OCI-M2 (cell line): ENCODE measurements around the gene ARFIP2.
"Not testable (repeated sequence)": the region's sequence is repeated elsewhere in the genome, so short reads cannot be mapped to it uniquely, and the experiment has no call there.

Source experiments
- DNase-seq: peaks from one replicate; lab custom pipeline; 2025; ENCODE audit not compliant: unreplicated experiment; lab: John Stamatoyannopoulos, UW

ARFIP2 gene, protein sequence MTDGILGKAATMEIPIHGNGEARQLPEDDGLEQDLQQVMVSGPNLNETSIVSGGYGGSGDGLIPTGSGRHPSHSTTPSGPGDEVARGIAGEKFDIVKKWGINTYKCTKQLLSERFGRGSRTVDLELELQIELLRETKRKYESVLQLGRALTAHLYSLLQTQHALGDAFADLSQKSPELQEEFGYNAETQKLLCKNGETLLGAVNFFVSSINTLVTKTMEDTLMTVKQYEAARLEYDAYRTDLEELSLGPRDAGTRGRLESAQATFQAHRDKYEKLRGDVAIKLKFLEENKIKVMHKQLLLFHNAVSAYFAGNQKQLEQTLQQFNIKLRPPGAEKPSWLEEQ

DNA sequence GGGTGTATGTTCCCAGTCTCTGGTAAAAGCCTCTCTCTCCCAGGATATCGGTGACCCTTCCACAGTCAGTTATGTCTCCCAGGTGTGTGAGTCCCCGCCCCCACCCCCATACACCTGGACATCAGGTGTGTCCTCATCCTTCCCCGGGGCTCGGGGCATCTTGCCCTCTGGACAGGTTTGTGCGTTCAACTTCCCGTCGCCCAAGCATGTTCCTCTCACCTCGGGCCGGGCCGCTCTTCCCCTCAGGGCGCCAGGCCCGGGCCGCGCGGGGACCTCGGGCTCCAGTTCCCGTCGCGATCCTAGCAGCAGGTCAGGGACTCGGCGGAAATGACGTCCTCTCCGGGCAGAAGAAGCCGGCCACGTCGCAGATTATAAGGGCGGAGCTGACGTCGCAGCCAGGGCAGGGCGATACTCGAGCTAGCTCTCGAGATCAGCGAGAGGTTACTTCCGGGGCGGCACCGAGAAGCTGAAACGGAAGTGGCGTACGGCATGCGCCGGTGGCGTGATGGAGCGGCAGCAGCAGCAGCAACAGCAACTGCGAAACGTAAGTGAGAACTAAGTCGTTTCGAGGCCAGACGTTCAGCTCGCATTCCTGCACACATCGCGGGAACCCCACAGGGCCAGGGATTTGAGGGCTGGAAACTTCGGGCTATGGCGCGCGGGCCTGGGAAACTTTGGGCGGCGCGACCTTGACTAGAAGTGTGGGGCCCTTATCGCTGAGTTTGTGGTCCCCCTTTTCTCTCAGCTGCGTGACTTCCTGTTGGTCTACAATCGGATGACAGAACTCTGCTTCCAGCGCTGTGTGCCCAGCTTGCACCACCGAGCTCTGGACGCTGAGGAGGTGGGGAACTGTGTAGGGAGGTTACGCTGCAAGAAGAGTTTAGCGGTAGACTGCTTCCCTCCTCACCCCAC lies at the start of gene ARFIP2, which contains the start of gene TIMM10B:
TSS of gene ARFIP2 (minus strand) at position 320 of the 912 bp plus-strand sequence. CDS start 910 bp downstream, outside the sequence.
TSS of gene TIMM10B (plus strand) at position 490 of the 912 bp plus-strand sequence. CDS start at position 506, 16 bp downstream.
- peak; percentile 55 for DNase-seq

- no peak for DNase-seq
Observed at GRCh38 chr11:6530848-6531247, 49.7 kb upstream of the ARFIP2 start.

DNA sequence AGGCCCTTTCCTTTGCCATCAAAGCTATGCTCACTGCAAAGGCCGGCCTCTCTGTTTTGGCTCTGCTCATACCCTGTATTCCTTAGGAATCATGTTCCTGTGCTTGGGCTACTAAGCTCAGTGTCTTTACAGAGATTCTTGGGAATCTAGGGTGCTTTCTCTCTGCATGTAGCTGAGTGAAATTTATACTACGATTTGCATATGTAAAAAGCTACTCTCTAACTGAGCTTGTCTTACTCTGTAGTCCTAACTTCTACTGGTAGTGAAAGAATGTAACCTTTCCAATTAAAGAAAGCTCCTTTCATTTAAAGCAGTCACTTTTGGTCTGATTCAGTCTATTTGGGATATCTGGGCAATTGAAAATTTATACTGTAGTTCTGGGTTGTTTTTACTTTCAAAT lies 48.1 kb upstream of the ARFIP2 start:
- DNase-seq = no peak

DNA sequence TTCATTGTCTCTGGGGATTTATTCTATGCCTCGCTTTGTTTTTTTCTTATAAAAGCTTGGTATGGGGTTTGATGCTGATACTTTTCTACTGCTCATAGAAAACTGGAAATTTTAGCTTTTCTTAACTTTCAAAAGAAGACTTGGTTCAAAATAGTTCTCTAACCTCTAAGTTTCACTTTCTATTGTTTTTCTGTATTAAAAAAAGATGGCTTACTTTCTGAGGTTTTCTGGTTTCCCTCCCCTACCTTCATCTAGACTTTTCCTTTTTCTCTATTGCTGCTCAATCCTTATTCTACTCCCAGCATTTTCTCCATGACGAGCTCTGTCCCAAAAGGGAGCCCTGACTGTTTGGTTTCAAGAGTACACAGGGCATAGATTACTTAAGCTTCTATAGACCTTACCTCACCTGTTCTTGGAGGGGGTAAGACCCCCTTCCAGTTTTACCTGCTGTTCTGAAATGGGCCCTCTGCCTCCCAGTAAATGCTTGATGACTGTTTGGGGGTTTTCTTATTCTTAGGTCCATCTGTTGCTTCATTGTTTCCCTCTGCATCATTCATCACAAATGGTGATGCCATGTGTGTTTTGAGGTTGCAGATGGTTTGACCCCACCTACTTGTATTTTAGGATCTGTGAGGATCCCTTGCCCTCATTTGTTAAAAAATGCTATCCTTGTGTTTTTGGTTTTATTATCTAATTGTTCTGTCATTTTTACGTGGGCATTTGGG lies 45.4 kb upstream of the ARFIP2 start:
- DNase-seq = no peak

GRCh38 chr11:6523253-6523652 lies 42.1 kb upstream of the ARFIP2 start:
- DNase-seq = no peak

DNA sequence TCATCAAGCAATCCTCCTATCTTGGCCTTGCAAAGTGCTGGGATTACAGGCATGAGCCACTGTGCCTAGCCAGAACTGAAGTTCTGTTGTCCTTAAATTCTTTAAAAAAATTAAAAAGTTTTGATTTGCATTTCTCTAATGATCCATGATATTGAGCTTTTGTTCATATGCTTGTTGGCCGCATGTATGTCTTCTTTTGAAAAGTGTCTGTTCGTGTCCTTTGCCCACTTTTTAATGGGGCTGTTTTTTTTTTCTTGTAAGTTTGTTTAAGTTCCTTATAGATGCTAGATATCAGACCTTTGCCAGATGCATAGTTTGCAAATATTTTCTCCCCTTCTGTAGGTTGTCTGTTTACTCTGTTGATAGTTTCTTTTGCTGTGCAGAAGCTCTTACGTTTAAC lies 40.8 kb upstream of the ARFIP2 start:
- not testable (repeated sequence) for DNase-seq

DNA sequence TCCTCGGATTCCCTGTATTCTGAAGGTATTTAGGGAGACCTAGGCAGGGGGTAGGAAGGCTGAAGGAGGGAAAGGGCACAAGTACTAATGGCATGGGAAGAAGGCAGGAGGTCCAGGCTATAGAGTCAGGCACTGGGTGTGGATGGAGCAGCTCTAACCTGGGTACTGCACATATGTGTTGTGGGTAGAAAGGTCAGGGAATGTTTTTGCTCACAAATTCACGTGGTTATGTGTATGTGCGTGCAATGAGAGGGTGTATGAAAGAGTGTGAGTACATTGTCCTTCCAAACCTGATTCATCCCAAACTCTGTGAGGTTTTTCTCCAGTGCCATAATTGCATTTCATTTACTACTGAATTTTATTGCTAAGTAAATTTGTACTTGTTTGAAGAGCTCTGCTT lies 39.1 kb upstream of the ARFIP2 start:
- no peak for DNase-seq

DNA sequence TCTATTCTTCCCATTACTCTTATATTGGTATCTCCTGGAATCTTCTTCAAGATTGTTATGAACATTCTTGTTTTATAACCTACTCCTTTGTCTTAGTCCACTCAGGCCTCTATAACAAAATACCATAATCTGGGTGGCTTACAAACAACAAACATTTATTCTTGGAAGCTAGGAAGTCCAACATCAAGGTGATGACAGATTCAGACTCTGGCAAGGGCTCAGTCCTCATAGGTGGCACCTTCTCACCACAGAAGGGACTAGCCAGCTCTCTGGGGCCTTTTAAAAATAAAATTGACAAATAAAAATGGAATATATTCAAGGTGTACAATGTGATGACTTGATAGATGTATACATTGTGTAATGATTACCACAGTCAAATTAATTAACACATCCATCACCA lies 35.7 kb upstream of the ARFIP2 start:
- DNase-seq = no peak

GRCh38 chr11:6505577-6506240 lies 24.6 kb upstream of the ARFIP2 start:
- DNase-seq = no peak

DNA sequence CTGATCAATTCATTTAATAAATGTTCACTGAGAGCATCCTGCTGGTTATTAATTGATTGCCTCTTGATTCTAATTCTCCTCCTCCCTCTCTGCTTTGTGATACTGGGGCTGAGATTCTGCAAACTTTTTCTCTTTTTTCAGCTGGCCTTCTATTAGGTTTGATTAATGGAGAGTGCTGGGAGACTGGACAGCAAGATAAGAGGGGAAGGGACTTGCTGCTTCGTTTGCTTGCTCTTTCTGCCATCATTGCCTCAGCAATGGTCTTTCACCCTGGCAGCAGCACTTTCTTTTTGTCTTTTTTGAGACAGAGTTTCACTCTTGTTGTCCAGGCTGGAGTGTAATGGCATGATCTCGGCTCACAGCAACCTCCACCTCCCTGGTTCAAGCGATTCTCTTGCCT lies 23.0 kb upstream of the ARFIP2 start:
- DNase-seq = no peak

DNA sequence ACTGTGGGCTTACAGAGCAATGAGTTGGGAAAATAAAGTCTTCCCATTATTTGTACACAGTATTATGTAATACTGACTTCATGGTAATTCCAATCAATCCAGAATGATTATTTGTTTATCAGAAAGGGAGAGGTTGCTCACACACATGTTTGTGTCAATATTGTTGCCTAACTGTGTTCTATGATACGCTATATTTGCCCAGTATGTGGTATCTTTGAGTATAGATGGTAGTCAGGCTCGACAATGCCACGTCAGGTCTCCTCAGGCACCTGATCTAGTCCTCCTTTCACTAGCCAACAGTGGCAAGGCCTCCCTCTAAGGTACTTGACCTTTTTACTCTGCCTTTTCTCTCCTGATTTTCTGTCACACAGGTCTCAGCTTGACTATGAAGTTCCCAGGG lies 21.3 kb upstream of the ARFIP2 start:
- no peak for DNase-seq

GRCh38 chr11:6498544-6498943 lies 17.4 kb upstream of the ARFIP2 start:
- DNase-seq = no peak

DNA sequence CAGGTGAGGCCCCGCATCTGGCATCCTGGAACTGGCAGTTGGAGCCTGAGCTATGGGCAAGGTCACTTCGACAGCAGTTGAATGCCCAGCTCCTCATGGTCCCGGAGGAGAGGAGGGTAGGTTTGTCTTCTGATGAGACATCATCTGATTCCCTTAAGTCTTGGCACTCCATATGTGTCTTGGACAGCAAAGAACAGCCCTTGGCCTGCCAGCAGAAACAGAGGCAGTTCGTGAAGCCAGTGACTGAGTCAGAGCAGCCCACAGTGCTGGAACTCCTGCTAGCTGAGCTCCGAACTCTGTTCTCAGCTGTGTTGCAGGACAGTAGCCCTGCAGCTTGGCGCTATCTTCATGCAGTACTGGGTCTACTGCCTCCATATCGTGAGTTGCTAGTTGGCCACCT lies 17.0 kb upstream of the ARFIP2 start:
- DNase-seq = no peak

DNA sequence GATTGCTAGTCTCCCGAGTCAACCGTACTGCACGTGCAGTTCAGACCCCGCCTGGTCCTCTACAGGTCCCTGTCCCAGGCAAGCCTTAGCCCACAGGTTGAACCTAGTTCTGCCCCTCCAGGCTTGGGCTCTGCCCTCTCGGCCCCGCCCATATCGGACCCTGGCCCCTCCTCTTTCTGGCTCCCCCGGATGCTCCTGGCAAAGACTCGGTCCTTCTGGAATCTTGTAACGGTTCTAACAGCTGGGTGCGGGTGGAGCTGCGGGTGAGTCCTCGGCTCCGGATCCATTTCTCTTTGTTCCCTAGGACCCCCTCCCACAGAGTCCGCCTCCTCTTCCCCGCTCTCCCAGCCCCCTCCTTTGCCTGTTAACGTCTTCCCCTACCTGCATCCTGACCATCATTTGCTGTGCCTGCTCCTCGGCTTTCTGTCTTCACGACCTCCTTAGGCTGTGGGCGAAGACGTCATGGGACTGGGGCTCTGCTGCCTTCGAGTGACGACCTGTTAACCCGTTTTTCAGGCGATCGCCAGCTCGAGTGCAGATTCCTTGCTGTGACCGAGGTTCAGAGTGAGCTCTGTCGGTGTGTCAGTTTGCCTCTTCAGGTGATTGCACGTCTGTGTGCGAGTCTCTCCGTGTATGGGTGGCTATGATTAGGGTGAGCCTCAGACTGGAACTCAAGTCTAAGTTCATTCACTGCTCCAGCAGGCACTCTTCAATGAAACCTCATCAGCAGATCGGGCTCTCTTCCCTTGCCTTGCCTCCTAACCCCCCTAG lies 16.1 kb upstream of the ARFIP2 start, which contains the start of gene DNHD1:
TSS of gene DNHD1 (plus strand) at position 212 of the 771 bp plus-strand sequence. CDS start 936 bp downstream, outside the sequence.
- DNase-seq = no peak

DNA sequence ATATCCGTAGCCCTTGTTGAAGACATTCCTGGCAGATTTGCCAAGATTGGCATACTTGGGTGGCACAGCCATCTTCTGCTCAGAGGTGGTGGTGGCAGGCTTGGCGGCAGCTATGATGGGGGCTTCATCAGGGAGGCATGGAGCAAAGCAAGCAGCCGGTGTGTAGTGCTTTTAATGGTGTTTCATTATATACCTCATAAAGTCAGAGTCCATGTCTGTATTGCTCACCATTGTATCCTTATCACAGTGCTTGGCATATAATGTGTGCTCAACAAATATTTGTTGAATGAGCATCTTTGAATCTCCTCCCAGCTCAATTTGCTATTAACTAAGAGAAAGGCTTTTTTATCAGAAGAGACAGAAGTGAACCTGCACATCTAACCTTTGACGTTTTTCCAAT lies 8.2 kb upstream of the ARFIP2 start:
- DNase-seq = no peak

DNA sequence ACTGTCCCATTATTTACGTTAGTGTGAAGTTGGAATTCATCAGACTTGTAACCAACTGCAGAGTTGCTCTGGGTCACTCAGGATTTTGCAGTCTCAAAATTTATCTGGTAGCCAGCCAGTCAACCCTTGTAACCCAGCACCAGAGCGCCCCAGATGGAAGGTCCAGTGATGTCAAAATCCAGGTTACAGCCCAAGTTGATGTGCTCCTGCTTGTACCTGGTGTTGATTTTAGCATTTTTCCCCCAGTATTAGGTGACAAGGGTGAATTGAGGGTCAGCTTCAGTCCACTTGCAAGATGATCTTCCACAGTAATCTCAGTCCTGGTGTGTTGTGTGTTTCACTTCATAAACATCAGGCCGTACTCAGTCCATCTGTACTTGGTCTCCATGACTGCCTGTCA lies 7.7 kb upstream of the ARFIP2 start:
- DNase-seq = no peak

- no peak for DNase-seq
Observed at GRCh38 chr11:6488342-6488741, 7.2 kb upstream of the ARFIP2 start.

DNA sequence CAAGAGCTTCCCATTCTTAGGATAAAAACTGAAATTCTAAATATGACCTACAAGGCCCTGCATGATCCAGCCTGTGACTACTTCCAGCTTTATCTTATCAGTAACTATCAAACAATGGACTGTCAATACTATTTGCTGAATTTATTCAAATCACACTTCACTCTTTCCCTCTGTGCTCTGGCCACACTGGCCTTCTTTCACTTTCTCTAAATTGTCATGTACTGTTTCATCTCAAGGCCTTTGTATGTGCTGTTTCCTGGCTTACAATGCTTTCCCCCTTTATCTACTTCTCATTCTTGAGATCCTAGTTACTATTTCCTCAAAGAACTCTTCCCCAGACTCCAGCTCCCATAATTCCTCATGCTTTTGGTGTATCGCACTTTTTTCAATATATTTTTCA lies 5.8 kb upstream of the ARFIP2 start:
- no peak for DNase-seq

DNA sequence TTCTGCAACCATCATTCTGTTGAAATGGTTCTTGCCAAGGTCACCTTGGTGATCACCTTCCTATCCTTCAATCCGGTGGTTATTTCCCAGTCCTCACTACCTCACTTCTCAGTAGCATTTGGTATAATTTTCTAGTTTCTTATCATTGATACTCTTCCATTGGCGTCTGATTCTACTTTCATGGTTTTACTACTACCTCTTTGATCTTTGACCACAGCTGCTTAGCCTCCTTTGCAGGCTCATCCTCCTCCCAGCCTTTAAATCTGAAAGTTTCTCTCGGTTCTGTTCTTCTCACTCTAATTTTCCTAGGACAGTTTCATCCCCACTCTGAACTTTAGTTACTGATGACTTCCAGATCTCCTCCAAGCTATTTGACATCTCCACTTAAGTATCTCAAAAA lies 5.1 kb upstream of the ARFIP2 start:
- no peak for DNase-seq

DNA sequence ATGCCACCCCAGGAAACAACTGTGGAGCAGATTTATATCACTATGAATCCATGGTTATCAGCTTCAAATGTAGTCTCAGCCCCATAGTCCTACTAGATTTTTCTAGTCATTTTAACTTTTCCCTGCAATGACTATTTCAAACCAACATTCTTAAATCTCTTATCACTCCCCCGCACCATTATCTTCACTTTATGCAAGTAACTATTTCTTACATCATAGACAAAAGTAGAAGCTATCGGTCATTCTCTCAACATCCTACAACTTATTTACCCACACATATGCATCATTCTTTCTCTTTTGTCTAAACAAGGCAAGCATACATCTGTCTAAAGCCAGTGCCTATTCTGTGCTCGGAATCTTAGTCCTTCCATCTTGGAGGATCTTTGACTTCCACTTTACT lies 4.5 kb upstream of the ARFIP2 start:
- DNase-seq = no peak
